H1 (cell line): ENCODE measurements around the gene SYT13. TPM values are rescaled to one million over a fixed set of nuclear protein-coding genes. Genes with fewer than 3 reads are reported as not detected.

Experiments
- CTCF ChIA-PET: fragments of 300-600 bp; sonication (Branson Sonifier 250); formaldehyde crosslinking; loops from one replicate; lab custom pipeline; 2021; ENCODE audit not compliant: partially characterized antibody; lab: Charles Lee
- POLR2A ChIA-PET: fragments of 300-600 bp; sonication (Branson Sonifier 250); formaldehyde crosslinking; loops from one replicate; lab custom pipeline; 2021; ENCODE audit warnings: inconsistent platforms; ENCODE audit not compliant: partially characterized antibody; lab: Charles Lee
- DNase-seq, 2 experiments: peaks; one replicate each; pipeline versions ENCODE4 v3.0.0 to v3.0.0-alpha.2; 2010 to 2022; ENCODE audit warnings: low spot score in 2 of 2, low read depth in 1 of 2, mixed read lengths in 1 of 2
- FAIRE-seq: peaks from 2 replicates; lab custom pipeline; 2011; peaks lifted over from hg19 to GRCh38; lab: Jason Lieb, UNC
- H2AFZ ChIP-seq: 2 replicates; pipeline ENCODE4 v1.8.1; 2012; ENCODE audit warnings: low read length, inconsistent platforms
- H2AK5ac ChIP-seq: 2 replicates; pipeline ENCODE4 v1.6.1; 2013; ENCODE audit warnings: low read depth, low read length
- H2BK120ac ChIP-seq: replicated peaks from 2 replicates; pipeline ENCODE3; 2013; ENCODE audit warnings: low read depth, low read length, inconsistent platforms
- H2BK12ac ChIP-seq: 2 replicates; pipeline ENCODE4 v1.6.1; 2013; ENCODE audit warnings: low read depth, low read length
- H2BK15ac ChIP-seq: 2 replicates; pipeline ENCODE4 v1.6.1; 2013; ENCODE audit warnings: low read length
- H2BK20ac ChIP-seq: 2 replicates; pipeline ENCODE4 v1.6.1; 2013; ENCODE audit warnings: low read length
- H2BK5ac ChIP-seq: 2 replicates; pipeline ENCODE4 v1.6.1; 2013; ENCODE audit warnings: low read depth, low read length
- H3K14ac ChIP-seq: 2 replicates; pipeline ENCODE4 v1.6.1; 2013; ENCODE audit warnings: inconsistent platforms; ENCODE audit not compliant: insufficient read length
- H3K18ac ChIP-seq: 2 replicates; pipeline ENCODE4 v1.6.1; 2013; ENCODE audit warnings: low read length; ENCODE audit errors: extremely low read depth
- H3K23ac ChIP-seq: 2 replicates; pipeline ENCODE4 v1.6.1; 2013; ENCODE audit warnings: inconsistent platforms; ENCODE audit not compliant: insufficient read length
- H3K23me2 ChIP-seq: 2 replicates; pipeline ENCODE4 v1.6.1; 2013; ENCODE audit warnings: low read depth, low read length
- H3K27ac ChIP-seq: 2 replicates; pipeline ENCODE4 v1.6.1; 2011; ENCODE audit warnings: low read depth, low read length, inconsistent platforms
- H3K27me3 ChIP-seq, 4 experiments: replicated peaks in 1 of 4; 1 replicate in 1 of 4; 2 replicates in 3 of 4; pipeline versions ENCODE4 v1.6.1 to v1.8.1; 2011 to 2013; ENCODE audit warnings: low read length in 3 of 4, mild to moderate bottlenecking in 3 of 4, inconsistent platforms in 2 of 4, mixed read lengths in 2 of 4, moderate library complexity in 1 of 4; ENCODE audit not compliant: control insufficient read depth in 3 of 4, insufficient read depth in 3 of 4; ENCODE audit errors: extremely low read depth in 1 of 4
- H3K36me3 ChIP-seq, 4 experiments: 2 replicates each; pipeline versions ENCODE4 v1.6.1 to v1.8.1; 2011 to 2013; ENCODE audit warnings: mild to moderate bottlenecking in 4 of 4, low read length in 3 of 4, moderate library complexity in 2 of 4, control low read depth in 1 of 4, inconsistent platforms in 1 of 4; ENCODE audit not compliant: insufficient read depth in 4 of 4, control insufficient read depth in 2 of 4
- H3K4ac ChIP-seq: replicated peaks from 2 replicates; pipeline ENCODE3; 2013; ENCODE audit warnings: low read length, low read depth, mixed read lengths, inconsistent platforms; ENCODE audit not compliant: insufficient read length
- H3K4me1 ChIP-seq, 4 experiments: replicated peaks in 1 of 4; 1 replicate in 1 of 4; 2 replicates in 3 of 4; pipeline versions ENCODE4 v1.6.1 to v1.8.1; 2011 to 2013; ENCODE audit warnings: low read length in 3 of 4, inconsistent platforms in 2 of 4, mixed read lengths in 1 of 4; ENCODE audit not compliant: insufficient read depth in 4 of 4, control insufficient read depth in 3 of 4
- H3K4me2 ChIP-seq, 2 experiments: 2 replicates each; pipeline versions ENCODE4 v1.6.1 to v1.8.1; 2011 to 2013; ENCODE audit warnings: low read depth in 2 of 2, low read length in 2 of 2, control low read depth in 1 of 2, inconsistent platforms in 1 of 2, mild to moderate bottlenecking in 1 of 2; ENCODE audit not compliant: insufficient read depth in 1 of 2
- H3K4me3 ChIP-seq, 4 experiments: fragments of 200-600, 300-600 bp in 1 of 4; sonication (generic), shearing (Covaris generic), sonication (Bioruptor Twin) in 1 of 4; 2 replicates each; pipeline versions ENCODE4 v1.5.1 to v1.8.1; 2011 to 2016; ENCODE audit warnings: low read length in 4 of 4, low read depth in 3 of 4, control low read depth in 2 of 4, inconsistent platforms in 2 of 4, mild to moderate bottlenecking in 2 of 4, mixed read lengths in 1 of 4, moderate library complexity in 1 of 4; ENCODE audit not compliant: insufficient read depth in 2 of 4; ENCODE audit errors: extremely low read depth in 1 of 4
- H3K56ac ChIP-seq: replicated peaks from 2 replicates; pipeline ENCODE3; 2013; ENCODE audit warnings: low read depth, mild to moderate bottlenecking, mixed read lengths, low read length, inconsistent platforms; ENCODE audit not compliant: insufficient read length
- H3K79me1 ChIP-seq: 2 replicates; pipeline ENCODE4 v1.6.1; 2013; ENCODE audit warnings: low read depth, low read length, control low read depth
- H3K79me2 ChIP-seq, 2 experiments: 2 replicates each; pipeline versions ENCODE4 v1.6.1 to v1.8.1; 2012 to 2013; ENCODE audit warnings: low read length in 2 of 2, mild to moderate bottlenecking in 2 of 2, inconsistent platforms in 1 of 2; ENCODE audit not compliant: insufficient read depth in 2 of 2, control insufficient read depth in 1 of 2
- H3K9ac ChIP-seq, 4 experiments: replicated peaks in 1 of 4; 1 replicate in 1 of 4; 2 replicates in 3 of 4; pipeline versions ENCODE4 v1.6.1 to v1.8.1; 2011 to 2013; ENCODE audit warnings: low read depth in 3 of 4, low read length in 3 of 4, control low read depth in 2 of 4, mild to moderate bottlenecking in 2 of 4, moderate library complexity in 2 of 4, inconsistent platforms in 1 of 4; ENCODE audit errors: extremely low read depth in 1 of 4
- H3K9me3 ChIP-seq, 2 experiments: 2 replicates each; pipeline versions ENCODE4 v1.6.1 to v1.8.1; 2012 to 2013; ENCODE audit warnings: mild to moderate bottlenecking in 2 of 2, moderate library complexity in 2 of 2, control low read depth in 1 of 2, inconsistent platforms in 1 of 2, low read depth in 1 of 2, low read length in 1 of 2, mixed read lengths in 1 of 2; ENCODE audit not compliant: insufficient read depth in 2 of 2
- H4K20me1 ChIP-seq, 2 experiments: replicated peaks in 1 of 2; 2 replicates each; pipeline versions ENCODE3 to v1.8.1; 2011 to 2013; ENCODE audit warnings: inconsistent platforms in 2 of 2, low read length in 2 of 2, mild to moderate bottlenecking in 1 of 2; ENCODE audit not compliant: insufficient read depth in 2 of 2, control insufficient read depth in 1 of 2
- H4K5ac ChIP-seq: 2 replicates; pipeline ENCODE4 v1.6.1; 2013; ENCODE audit warnings: low read length, low read depth, mixed read lengths, inconsistent platforms; ENCODE audit not compliant: insufficient read length
- H4K8ac ChIP-seq: 2 replicates; pipeline ENCODE4 v1.8.0; 2013; ENCODE audit warnings: mild to moderate bottlenecking, moderate library complexity, low read length, inconsistent platforms; ENCODE audit not compliant: insufficient read depth; ENCODE audit errors: extremely low read depth
- H4K91ac ChIP-seq: replicated peaks from 2 replicates; pipeline ENCODE3; 2013; ENCODE audit warnings: low read length, mixed read lengths, inconsistent platforms; ENCODE audit not compliant: insufficient read length
- CEBPB ChIP-seq: IDR thresholded peaks from 2 replicates; pipeline ENCODE4 v1.6.1; 2012; ENCODE audit warnings: low read depth, low read length
- FOSL1 ChIP-seq: IDR thresholded peaks from 2 replicates; pipeline ENCODE4 v1.6.1; 2011; ENCODE audit warnings: mild to moderate bottlenecking, low read depth, low read length, moderate library complexity; ENCODE audit not compliant: insufficient read depth
- JUND ChIP-seq: IDR thresholded peaks from 2 replicates; pipeline ENCODE4 v1.6.1; 2011; ENCODE audit warnings: mild to moderate bottlenecking, improper control_type of control experiment, low read length
- NANOG ChIP-seq: IDR thresholded peaks from 2 replicates; pipeline ENCODE4 v1.6.1; 2011; ENCODE audit warnings: low read length, low read depth, mild to moderate bottlenecking, inconsistent platforms; ENCODE audit not compliant: insufficient read depth, poor library complexity, severe bottlenecking
- SRF ChIP-seq: IDR thresholded peaks from 2 replicates; pipeline ENCODE4 v1.6.1; 2011; ENCODE audit warnings: mild to moderate bottlenecking, low read depth, low read length, moderate library complexity
- TAF1 ChIP-seq: IDR thresholded peaks from 2 replicates; pipeline ENCODE4 v1.6.1; 2011; ENCODE audit warnings: mild to moderate bottlenecking, low read depth, low read length
- WGBS, 2 experiments: shearing (Covaris generic) in 1 of 2; methylation state at CpG; one replicate each; pipeline versions ENCODE4 v1.1.6 to v1.1.7; 2013 to 2015; ENCODE audit warnings: low lambda C conversion rate in 2 of 2, mixed read lengths in 2 of 2, inconsistent platforms in 1 of 2, low coverage in 1 of 2, missing lambda C conversion rate in 1 of 2; ENCODE audit not compliant: insufficient replicate concordance in 2 of 2, insufficient coverage in 1 of 2, insufficient read length in 1 of 2; ENCODE audit errors: extremely low coverage in 1 of 2, missing lambda C conversion rate in 1 of 2; 5-methylcytosine and 5-hydroxymethylcytosine counted together
- polyA plus RNA-seq, 7 experiments: library from polyadenylated mRNA; depleted of rRNA in 3 of 7; stranded (reverse) in 5 of 7; unstranded in 2 of 7; fragments of >200 nt in 5 of 7; fragments of 200-250 nt in 2 of 7; gene quantifications; 1 replicate in 5 of 7; 2 replicates in 1 of 7; 4 replicates in 1 of 7; pipeline versions ENCODE4 v1.2.1 to v1.2.3, GENCODE V29; 2011 to 2013; ENCODE audit warnings: missing spikeins in 2 of 7, mixed read lengths in 2 of 7
- total RNA-seq: library from RNA; stranded (reverse); fragmentation: NEBNext Ultra II Directional; extraction: Animal tissue kit (Norgen Biotek cat#: 25700); gene quantifications from 2 replicates; pipeline ENCODE4 v1.2.1, GENCODE V29; 2021

SYT13 gene
- total and polyA plus RNA-seq, 2 of the 8 experiments (the other 6 are each of a cell fraction or from before 2014, with no cell fraction given), result 4.8 to 13.2 TPM

- no peak overlapping the region for H2BK20ac ChIP-seq
- no peaks in the 10 kb centered on the region for H3K79me2 ChIP-seq
- DNase-seq, result no peak
- no peaks in the 10 kb centered on the region for H3K79me1 ChIP-seq
- no peaks in the 10 kb centered on the region for H4K20me1 ChIP-seq
- no peaks in the 10 kb centered on the region for H3K9me3 ChIP-seq
- no peak for FAIRE-seq
- no peak overlapping the region for H2AFZ ChIP-seq
- ChIA-PET CTCF (interaction anchor here (1.5 to 4.3 kb wide), 3 partner anchors 30 to 43 kb away, joined by 3 to 15 read pairs (median 4); no protein-coding TSS in a partner anchor), POLR2A (no interaction called here)
- H3K9ac ChIP-seq, result no peak overlapping the region
- no peak overlapping the region for H2AK5ac ChIP-seq
- H3K4me1 ChIP-seq, result peaks cover 0 to 3% (median 1%) of the 10 kb centered on the region in 4 experiments; a peak in 3 of 7 replicates
- no peak overlapping the region for H4K8ac ChIP-seq
- H3K14ac ChIP-seq, result no peak overlapping the region
- peaks cover 0 to 8% (median 0%) of the 10 kb centered on the region in 4 experiments; a peak in 2 of 7 replicates for H3K27me3 ChIP-seq
- H4K5ac ChIP-seq, result no peak overlapping the region
- H3K36me3 ChIP-seq, result no peaks in the 10 kb centered on the region
- H2BK5ac ChIP-seq, result no peak overlapping the region
- H2BK12ac ChIP-seq, result no peak overlapping the region
- no peak overlapping the region for H3K56ac ChIP-seq
- H3K23ac ChIP-seq, result no peak overlapping the region
- H3K4me3 ChIP-seq, result no peak overlapping the region
- no peak overlapping the region for H3K27ac ChIP-seq
- no peak overlapping the region for H3K4ac ChIP-seq
- H3K18ac ChIP-seq, result no peak overlapping the region
- H3K4me2 ChIP-seq, result no peak overlapping the region
- no peak overlapping the region for H2BK120ac ChIP-seq
- WGBS, 2 experiments, result 91% methylated on average over 3 of the region's 3 CpGs; no CpG with 5 or more reads in 1 of the 2 experiments
- H4K91ac ChIP-seq, result no peak overlapping the region
- no peaks in the 10 kb centered on the region for H3K23me2 ChIP-seq
- no peak overlapping the region for H2BK15ac ChIP-seq
- TF ChIP-seq CEBPB (no peak), TAF1 (no peak), FOSL1 (no peak), NANOG (no peak), JUND (no peak), SRF (no peak)
Observed at GRCh38 chr11:45296075-45296474, 9.9 kb upstream of the SYT13 start.
